ENCODE data around the gene AHSA1.
"Not testable (repeated sequence)": the region's sequence is repeated elsewhere in the genome, so short reads cannot be mapped to it uniquely, and the experiment has no call there.

AHSA1 gene

DNA sequence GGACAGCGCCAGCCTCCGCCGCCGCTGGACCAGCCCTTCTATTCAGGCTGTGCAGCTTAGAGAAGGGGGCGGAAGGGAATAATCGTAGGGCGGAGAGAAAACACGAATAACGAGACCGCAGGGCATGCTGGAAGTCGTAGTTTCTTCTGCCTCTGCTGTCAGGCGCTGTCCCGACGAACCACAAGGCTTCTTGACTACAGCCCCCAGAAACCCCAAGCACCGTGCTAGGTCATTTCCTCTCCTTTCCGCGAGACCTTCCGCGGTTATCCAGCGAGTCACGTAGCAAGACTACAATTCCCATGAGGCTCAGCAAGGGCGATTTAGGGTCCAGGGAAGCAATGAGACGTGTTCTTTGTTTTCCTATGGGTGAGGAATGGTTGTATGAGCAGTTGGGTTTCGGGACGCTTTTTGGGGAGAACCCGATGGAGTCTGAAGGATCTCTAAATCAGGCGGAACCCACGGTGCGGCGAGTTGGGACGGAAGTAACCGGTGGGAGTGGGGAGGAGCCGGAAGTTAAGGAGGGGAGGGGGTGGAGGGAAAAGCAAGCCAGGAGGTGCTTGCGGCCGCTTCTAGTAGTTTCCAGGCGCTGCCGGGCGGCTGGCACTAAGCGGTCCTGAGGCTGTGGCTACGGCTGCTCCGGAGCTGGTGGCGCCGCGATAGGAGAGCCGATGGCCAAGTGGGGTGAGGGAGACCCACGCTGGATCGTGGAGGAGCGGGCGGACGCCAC lies at the start of gene AHSA1, which contains the start of gene VIPAS39:
TSS of gene AHSA1 (plus strand) at position 572 of the 727 bp plus-strand sequence. CDS start at position 669, 97 bp downstream.
TSS of gene VIPAS39 (minus strand) at position 80 of the 727 bp plus-strand sequence. CDS start 3,499 bp downstream, outside the sequence.
- H3K27me3 Mint-ChIP-seq = no peaks in the 10 kb centered on the region
- H3K27ac Mint-ChIP-seq = peak within 1 kb of the TSS; percentile 100
- peak within 1 kb of the TSS; percentile 100 for H3K4me3 Mint-ChIP-seq
- H3K9me3 Mint-ChIP-seq = no peaks in the 10 kb centered on the region
- peaks cover 54% of the 10 kb centered on the region for H3K4me1 Mint-ChIP-seq
- peaks cover 20% of the 10 kb centered on the region for H3K36me3 Mint-ChIP-seq

DNA sequence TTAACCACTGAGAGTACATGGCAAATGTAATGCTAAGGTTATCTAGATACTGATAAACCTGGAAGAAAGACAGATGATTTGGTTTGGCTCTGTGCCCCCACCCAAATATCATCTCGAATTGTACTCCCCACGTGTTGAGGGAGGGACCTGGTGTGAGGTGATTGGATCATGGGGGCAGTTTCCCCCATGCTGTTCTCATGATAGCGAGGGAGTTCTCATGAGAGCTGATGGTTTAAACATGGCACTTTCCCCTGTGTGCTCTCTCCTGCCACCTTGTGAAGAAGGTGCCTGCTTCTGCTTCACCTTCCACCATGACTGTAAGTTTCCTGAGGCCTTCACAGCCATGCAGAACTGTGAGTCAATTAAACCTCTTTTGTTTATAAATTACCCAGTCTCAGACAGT lies 48.8 kb upstream of the AHSA1 start:
- no peak overlapping the region for H3K4me3 Mint-ChIP-seq
- H3K4me1 Mint-ChIP-seq = peaks cover 11% of the 10 kb centered on the region
- no peaks in the 10 kb centered on the region for H3K9me3 Mint-ChIP-seq
- no peaks in the 10 kb centered on the region for H3K27me3 Mint-ChIP-seq
- peaks cover 2% of the 10 kb centered on the region for H3K36me3 Mint-ChIP-seq
- no peak overlapping the region for H3K27ac Mint-ChIP-seq

DNA sequence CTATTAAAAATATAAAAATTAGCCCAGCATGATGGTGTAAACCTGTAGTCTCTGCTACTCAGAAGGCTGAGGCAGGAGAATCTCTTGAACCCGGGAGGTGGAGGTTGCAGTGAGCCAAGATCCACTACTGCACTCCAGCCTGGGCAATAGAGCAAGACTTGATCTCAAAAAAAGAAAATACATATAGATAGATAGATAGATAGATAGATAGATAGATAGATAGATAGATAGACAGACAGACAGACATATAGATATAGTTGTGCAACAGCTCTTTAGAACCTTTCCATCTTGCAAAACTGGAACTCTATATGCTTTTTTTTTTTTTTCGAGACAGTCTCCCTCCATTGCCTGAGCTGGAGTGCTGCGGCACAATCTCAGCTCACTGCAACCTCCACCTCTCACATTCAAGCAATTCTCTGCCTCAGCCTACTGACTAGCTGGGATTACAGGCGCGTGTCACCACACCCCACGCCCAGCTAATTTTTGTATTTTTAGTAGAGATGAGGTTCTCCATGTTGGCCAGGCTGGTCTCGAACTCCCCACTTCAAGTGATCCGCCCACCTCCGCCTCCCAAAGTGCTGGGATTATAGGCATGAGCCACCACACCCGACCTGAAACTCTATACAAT lies 42.4 kb upstream of the AHSA1 start:
- not testable (repeated sequence) for H3K4me3 Mint-ChIP-seq, H3K4me1 Mint-ChIP-seq, H3K27ac Mint-ChIP-seq, H3K27me3 Mint-ChIP-seq
- peaks cover 21% of the 10 kb centered on the region for H3K9me3 Mint-ChIP-seq
- peaks cover 12% of the 10 kb centered on the region for H3K36me3 Mint-ChIP-seq

DNA sequence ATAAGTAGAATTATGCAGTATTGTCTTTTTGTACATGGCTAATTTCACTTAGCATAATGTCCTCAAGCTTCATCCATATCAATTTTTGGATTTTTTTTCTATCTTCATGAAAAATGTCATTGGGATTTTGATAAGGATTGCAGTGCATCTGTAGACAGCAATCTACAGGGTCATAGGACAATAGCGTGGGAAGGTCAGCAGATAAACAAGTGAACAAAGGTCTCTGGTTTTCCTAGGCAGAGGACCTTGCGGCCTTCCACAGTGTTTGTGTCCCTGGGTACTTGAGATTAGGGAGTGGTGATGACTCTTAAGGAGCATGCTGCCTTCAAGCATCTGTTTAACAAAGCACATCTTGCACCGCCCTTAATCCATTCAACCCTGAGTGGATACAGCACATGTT lies 41.8 kb upstream of the AHSA1 start:
- H3K4me1 Mint-ChIP-seq, H3K4me3 Mint-ChIP-seq, H3K27ac Mint-ChIP-seq, H3K27me3 Mint-ChIP-seq: not testable (repeated sequence)
- Mint-ChIP-seq H3K9me3 (peaks cover 21% of the 10 kb centered on the region), H3K36me3 (peaks cover 13% of the 10 kb centered on the region)

DNA sequence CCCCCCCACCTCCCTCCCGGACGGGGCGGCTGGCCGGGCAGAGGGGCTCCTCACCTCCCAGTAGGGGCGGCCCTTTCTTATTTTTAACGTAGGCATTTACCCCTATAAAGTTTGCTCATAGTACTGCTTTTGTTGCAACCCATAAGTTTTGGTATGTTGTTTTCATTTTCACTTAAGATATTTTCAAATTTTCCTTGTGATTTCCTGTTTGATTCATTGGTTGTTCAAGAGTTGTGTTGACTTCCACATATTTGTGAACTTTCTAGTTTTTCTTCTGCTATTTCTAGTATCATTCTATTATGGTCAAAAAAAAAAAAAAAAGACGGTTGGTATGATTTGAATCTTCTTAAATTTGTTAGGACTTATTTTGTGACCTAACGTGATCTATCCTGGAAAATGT lies 41.1 kb upstream of the AHSA1 start:
- Mint-ChIP-seq H3K4me3 (no peak overlapping the region), H3K27me3 (no peaks in the 10 kb centered on the region)

DNA sequence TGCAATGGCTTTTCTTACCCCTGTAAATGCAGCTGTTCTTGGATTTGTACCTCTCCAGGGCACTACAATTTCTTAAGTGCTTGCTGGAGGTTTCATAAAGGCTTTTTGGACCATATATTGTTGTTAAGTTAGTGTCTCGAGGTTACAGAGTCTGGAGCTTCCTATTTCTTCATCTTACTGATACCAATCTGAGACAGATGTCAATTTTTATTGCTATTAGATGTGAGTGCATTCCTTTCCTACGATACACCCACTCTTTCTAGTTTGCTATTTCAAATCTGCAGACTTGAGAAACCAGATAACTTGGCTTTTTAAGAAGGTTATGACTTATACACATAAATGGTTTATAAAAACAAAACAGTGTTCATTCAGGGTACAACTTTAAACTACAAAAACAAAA lies 36.7 kb upstream of the AHSA1 start:
- Mint-ChIP-seq H3K4me1 (no peaks in the 10 kb centered on the region), H3K27ac (no peak overlapping the region), H3K9me3 (peaks cover 16% of the 10 kb centered on the region), H3K4me3 (no peak overlapping the region), H3K36me3 (peaks cover 45% of the 10 kb centered on the region), H3K27me3 (no peaks in the 10 kb centered on the region)

More for the DNA sequence above, 41.1 kb upstream of the AHSA1 start:
- Mint-ChIP-seq H3K27ac (no peak overlapping the region), H3K9me3 (peaks cover 21% of the 10 kb centered on the region), H3K36me3 (peaks cover 19% of the 10 kb centered on the region), H3K4me1 (no peaks in the 10 kb centered on the region)

DNA sequence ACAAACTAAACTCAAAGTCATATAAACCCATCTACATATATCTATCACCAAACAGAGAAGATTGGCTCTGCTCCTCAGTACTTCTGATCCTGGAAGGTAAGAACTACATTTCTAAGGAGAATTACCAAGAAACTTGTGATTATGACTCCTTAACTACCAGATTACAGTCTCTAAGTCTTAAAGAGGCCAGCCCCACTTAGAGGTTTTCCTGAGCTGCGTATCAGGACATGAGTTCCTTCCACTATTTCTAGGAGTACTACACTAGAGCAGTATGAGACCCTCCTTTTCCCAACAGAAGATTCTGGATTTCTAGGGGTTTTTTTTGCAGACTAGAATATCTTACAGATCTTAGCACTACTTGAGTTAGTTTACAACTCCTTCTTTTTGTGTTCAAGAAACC lies 34.5 kb upstream of the AHSA1 start, which contains the start of gene NOXRED1:
TSS of gene NOXRED1 (minus strand) at position 101 of the 400 bp plus-strand sequence. CDS start 634 bp downstream, outside the sequence.
- peaks cover 6% of the 10 kb centered on the region for H3K9me3 Mint-ChIP-seq
- no peaks in the 10 kb centered on the region for H3K27me3 Mint-ChIP-seq

DNA sequence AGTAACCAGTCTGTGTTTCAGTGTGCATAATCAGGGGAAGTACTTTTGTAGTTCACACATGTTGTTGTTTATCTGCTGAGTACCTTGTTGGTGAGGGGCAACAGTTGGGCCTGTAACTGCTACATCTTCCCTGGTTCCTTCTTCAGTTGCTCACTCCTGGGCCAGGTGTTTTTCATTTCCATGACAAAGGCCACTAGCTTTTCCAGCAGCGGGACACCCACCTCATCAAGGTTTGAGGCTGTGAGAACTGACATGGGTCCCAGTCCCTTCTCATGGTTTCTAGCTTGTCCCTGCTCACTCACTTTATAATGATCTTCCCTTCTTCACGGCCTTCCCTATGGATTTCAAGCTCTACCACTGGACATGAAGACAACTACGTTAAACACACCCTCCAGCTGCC lies 33.0 kb upstream of the AHSA1 start:
- no peaks in the 10 kb centered on the region for H3K4me1 Mint-ChIP-seq
- H3K4me3 Mint-ChIP-seq = no peak overlapping the region
- H3K27ac Mint-ChIP-seq = no peak overlapping the region
- peaks cover 3% of the 10 kb centered on the region for H3K9me3 Mint-ChIP-seq
- peaks cover 65% of the 10 kb centered on the region for H3K36me3 Mint-ChIP-seq
- H3K27me3 Mint-ChIP-seq = no peaks in the 10 kb centered on the region

More for the DNA sequence above, 34.5 kb upstream of the AHSA1 start, which contains the start of gene NOXRED1:
- peaks cover 61% of the 10 kb centered on the region for H3K36me3 Mint-ChIP-seq
- no peak within 1 kb of the TSS for H3K27ac Mint-ChIP-seq
- H3K4me1 Mint-ChIP-seq = no peaks in the 10 kb centered on the region
- no peak within 1 kb of the TSS for H3K4me3 Mint-ChIP-seq

DNA sequence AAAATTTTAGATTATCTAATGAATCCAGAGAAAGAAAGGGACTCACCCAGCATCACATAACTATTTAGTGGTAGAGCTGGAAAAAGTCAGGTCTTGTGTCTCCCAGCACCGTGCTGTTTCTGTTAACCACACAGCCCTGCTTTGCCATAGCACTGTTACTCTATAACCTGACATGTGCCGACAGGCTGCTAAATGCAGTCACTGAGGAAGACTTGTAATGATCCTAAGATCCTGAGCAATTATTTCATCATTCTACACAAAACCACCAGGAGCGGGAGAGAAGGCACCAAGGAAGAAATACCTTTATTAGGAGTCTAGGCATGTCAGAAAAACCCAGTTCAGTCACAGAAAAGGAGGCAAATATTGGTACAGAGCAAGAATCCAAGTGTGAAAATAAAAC lies 31.5 kb upstream of the AHSA1 start:
- no peaks in the 10 kb centered on the region for H3K9me3 Mint-ChIP-seq
- peaks cover 60% of the 10 kb centered on the region for H3K36me3 Mint-ChIP-seq
- no peaks in the 10 kb centered on the region for H3K27me3 Mint-ChIP-seq
- no peak overlapping the region for H3K4me3 Mint-ChIP-seq
- no peaks in the 10 kb centered on the region for H3K4me1 Mint-ChIP-seq
- no peak overlapping the region for H3K27ac Mint-ChIP-seq

DNA sequence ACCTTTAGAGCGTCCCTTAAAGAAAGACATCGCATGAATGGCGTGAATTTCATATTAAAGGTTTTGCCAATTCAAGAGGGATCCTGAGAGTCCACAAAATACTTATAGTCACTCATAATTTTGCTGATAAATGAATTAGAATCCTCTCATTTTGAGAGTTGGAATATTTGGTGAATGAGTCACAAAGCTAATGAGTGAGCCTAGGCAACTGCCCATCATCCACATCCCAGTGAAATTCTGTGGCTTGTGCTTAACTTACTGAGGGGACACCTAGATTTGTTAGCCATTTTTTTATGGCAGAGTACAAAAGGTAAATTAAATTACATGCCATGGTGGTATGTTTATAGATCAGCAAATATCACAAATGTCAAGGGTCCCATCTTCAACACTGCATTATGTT lies 21.9 kb upstream of the AHSA1 start:
- H3K9me3 Mint-ChIP-seq = no peaks in the 10 kb centered on the region
- H3K27me3 Mint-ChIP-seq = no peaks in the 10 kb centered on the region
- peaks cover 20% of the 10 kb centered on the region for H3K36me3 Mint-ChIP-seq
- no peak overlapping the region for H3K4me3 Mint-ChIP-seq
- no peak overlapping the region for H3K27ac Mint-ChIP-seq
- no peaks in the 10 kb centered on the region for H3K4me1 Mint-ChIP-seq

DNA sequence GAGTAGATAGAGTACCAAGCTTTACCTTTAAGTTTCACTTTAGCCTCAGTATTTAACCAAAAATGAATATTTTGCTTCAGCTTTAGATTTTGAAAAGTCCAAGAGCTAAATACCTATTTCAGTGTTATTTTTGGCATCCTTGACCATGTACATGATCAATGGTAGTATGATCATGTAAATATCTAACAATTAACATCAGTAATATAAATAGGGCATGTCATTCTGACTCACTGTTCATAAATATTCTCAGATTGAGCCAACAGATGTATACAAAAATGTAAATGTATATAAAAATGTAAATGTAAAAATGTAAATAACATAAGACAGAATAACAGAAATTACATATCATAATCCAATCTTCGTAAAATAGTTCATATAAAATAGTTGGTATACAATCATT lies 19.3 kb upstream of the AHSA1 start:
- peaks cover 22% of the 10 kb centered on the region for H3K36me3 Mint-ChIP-seq
- no peak overlapping the region for H3K4me3 Mint-ChIP-seq
- H3K9me3 Mint-ChIP-seq = no peaks in the 10 kb centered on the region
- no peak overlapping the region for H3K27ac Mint-ChIP-seq
- H3K27me3 Mint-ChIP-seq = no peaks in the 10 kb centered on the region
- no peaks in the 10 kb centered on the region for H3K4me1 Mint-ChIP-seq

DNA sequence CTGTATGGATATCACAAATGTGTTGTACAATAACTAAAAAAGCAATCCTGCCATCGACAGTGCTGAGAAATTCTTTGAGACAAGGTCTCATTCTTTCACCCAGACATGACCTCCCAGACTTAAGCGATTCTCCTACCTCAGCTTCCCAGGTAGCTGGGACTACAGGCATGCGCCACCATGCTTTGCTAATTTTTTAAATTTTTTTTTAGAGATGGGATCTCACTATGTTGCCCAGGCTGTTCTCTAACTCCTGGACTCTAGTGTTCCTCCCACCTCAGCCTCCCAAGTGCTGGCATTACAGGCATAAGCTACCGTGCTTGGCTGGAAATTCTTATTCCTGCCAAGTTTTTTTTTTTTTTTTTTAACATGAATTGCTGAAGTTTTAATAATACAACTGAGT lies 18.0 kb upstream of the AHSA1 start:
- H3K27me3 Mint-ChIP-seq = no peaks in the 10 kb centered on the region
- no peaks in the 10 kb centered on the region for H3K4me1 Mint-ChIP-seq
- no peaks in the 10 kb centered on the region for H3K9me3 Mint-ChIP-seq
- H3K36me3 Mint-ChIP-seq = peaks cover 22% of the 10 kb centered on the region
- H3K4me3 Mint-ChIP-seq = no peak overlapping the region
- H3K27ac Mint-ChIP-seq = no peak overlapping the region

DNA sequence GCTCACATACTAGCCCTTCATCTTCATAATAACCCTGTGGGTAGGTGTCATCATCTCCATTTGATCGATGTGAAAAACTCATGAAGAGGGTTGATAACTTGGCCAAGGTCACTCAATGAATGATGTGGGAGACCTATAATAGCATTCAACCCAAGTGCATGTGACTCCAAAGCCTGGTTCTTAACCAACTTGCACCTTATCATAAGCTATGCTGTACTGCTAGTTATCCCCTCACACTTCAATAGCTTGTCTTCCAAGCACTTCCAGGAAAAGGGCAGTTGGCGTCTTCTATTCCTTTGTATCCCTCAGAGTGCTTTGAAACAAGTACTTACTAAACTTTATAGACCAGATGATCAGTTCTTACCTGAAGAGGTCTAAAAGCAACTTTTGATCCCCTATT lies 15.7 kb upstream of the AHSA1 start:
- Mint-ChIP-seq H3K27ac (peak overlapping the region; percentile 12), H3K27me3 (no peaks in the 10 kb centered on the region), H3K9me3 (no peaks in the 10 kb centered on the region), H3K36me3 (peaks cover 16% of the 10 kb centered on the region), H3K4me3 (no peak overlapping the region), H3K4me1 (no peaks in the 10 kb centered on the region)

DNA sequence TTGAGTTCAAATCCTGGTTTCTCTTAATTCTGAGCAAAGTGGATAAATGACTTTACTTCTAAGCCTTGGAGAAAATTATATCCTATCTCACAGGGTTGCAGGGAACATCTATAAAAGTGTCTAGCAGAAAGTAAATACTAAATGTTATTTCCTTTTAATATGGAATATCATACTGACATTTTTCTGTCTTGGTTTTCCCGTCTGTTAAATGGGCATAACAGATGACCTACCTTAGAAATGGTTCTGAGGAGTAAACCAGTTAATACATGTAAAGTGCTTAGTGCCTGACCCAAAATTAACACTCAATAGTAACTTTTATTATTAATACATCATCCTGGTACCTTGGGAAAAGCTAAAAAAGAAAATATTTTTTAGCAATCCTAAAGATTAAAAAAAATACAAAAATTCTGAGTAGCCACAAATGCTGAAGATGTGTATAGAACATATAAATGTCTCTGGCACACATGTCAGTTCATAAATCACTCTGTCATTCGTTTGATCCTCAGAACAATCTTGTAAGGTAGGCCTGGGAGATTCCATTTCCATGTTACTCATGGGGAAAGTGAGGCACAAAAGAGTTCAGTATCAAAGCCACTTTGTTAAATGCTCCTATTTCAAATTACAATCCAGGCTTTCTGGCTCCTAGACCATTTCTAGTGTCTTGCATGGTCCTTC lies 1.8 kb upstream of the AHSA1 start:
- Mint-ChIP-seq H3K4me3 (peak overlapping the region; percentile 100), H3K36me3 (peaks cover 19% of the 10 kb centered on the region), H3K27ac (peak overlapping the region; percentile 27), H3K4me1 (peaks cover 48% of the 10 kb centered on the region), H3K9me3 (no peaks in the 10 kb centered on the region), H3K27me3 (no peaks in the 10 kb centered on the region)

DNA sequence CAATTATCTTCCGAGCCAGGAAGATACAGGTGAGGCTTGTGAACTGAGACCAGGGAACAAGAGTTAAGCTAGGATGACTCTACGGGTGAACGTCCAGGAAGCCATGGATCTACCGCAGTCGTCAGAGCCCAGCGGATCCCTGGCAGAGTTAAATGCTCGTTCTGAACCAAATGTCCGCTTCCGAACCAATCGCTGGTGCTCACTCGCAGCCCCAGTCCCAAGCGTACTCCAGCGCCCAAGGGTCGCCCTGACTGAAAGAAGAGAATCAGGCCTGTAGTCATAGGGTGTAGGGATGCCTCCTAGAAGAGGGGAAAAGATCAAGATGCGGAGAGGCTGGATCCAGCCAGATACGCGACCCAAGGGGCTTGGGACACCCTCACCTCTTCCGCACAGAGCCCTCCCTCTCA lies 775 bp upstream of the AHSA1 start:
- peak overlapping the region; percentile 100 for H3K4me3 Mint-ChIP-seq
- no peaks in the 10 kb centered on the region for H3K9me3 Mint-ChIP-seq
- peaks cover 54% of the 10 kb centered on the region for H3K4me1 Mint-ChIP-seq
- peak overlapping the region; percentile 100 for H3K27ac Mint-ChIP-seq
- H3K36me3 Mint-ChIP-seq = peaks cover 19% of the 10 kb centered on the region
- H3K27me3 Mint-ChIP-seq = no peaks in the 10 kb centered on the region
